MG63 (cell line): ENCODE data around the gene NYAP1. TPM values are rescaled to one million over a fixed set of nuclear protein-coding genes. Genes with fewer than 3 reads are reported as not detected.
"Not testable (repeated sequence)": the region's sequence is repeated elsewhere in the genome, so short reads cannot be mapped to it uniquely, and the experiment has no call there.

Source experiments
- DNase-seq: peaks from one replicate; pipeline ENCODE4 v3.0.0-alpha.2; 2020
- H3K27me3 ChIP-seq: fragments of 250-450 bp; sonication (Bioruptor Pico); 2 replicates; pipeline ENCODE4 v1.5.1; 2020; ENCODE audit warnings: mild to moderate bottlenecking, moderate library complexity
- H3K36me3 ChIP-seq: fragments of 250-450 bp; sonication (Bioruptor Pico); 2 replicates; pipeline ENCODE4 v1.5.1; 2020; ENCODE audit warnings: mild to moderate bottlenecking, moderate library complexity
- H3K4me3 ChIP-seq: fragments of 250-450 bp; sonication (Bioruptor Pico); 2 replicates; pipeline ENCODE4 v1.5.1; 2020; ENCODE audit warnings: mild to moderate bottlenecking, moderate library complexity
- H3K9me3 ChIP-seq: fragments of 250-450 bp; sonication (Bioruptor Pico); 2 replicates; pipeline ENCODE4 v1.5.1; 2020; ENCODE audit warnings: mild to moderate bottlenecking, moderate library complexity
- total RNA-seq: library from RNA; depleted of rRNA; stranded (reverse); fragments of >200 nt; shearing (Covaris generic); gene quantifications from 2 replicates; pipeline ENCODE4 v1.2.3, GENCODE V29; 2014; ENCODE audit warnings: low replicate concordance; rRNA removed

The NYAP1 gene
- total RNA-seq: not detected in 2 replicates

DNA sequence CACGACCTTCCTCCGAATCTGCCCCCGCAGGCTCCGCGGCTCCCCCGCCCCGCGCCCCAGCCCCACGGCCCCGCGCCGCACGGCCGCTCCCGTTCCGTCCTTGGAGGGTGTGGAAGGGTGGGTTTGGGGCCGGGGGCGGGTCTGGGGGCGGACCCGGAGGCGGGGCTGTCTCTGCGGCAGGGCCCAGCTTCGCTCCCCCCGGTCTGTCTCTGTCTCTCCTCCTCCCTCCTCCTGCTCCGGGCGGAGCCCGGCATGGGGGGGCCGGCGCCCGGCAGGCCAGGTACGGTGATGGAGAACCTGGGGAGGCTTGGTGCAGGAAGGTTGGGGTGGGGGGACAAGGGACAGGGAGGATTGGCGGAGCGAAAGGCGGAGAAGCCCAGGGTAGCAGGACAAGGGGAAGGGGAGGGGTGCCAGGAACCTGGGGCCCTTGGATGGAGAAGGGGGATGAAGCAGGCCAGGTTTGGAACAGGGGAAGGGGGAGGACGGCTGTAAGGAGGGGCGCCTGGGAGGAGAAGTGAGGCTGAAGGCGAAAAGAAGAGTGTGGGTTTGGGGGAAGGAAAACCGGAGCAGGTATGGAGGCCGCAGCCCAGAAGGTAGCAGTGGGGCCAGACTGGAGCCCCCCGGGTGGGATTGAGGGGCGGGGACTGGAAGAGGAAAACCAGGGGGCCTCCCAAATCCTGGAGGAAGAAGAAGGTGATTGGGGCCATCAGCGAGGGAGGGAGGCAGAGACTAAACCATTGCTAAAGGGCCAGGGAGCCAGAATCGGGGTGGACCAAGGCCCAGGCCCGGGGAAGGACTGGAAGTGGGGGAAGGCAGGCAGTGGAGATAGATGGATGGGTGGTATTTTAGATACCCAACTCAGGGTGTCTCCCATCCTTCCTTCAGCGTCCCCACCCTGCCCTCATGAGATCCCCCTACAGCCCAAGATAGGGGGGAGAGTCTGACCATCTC is at the start of gene NYAP1:
TSS of gene NYAP1 (plus strand) at position 206 of the 951 bp plus-strand sequence. CDS start 1,385 bp downstream, outside the sequence.
- peak; percentile 19 for DNase-seq
- H3K4me3 ChIP-seq: peak within 1 kb of the TSS; percentile 50
- no peaks in the 10 kb centered on the region for H3K27me3 ChIP-seq
- no peaks in the 10 kb centered on the region for H3K9me3 ChIP-seq
- no peaks in the 10 kb centered on the region for H3K36me3 ChIP-seq

DNA sequence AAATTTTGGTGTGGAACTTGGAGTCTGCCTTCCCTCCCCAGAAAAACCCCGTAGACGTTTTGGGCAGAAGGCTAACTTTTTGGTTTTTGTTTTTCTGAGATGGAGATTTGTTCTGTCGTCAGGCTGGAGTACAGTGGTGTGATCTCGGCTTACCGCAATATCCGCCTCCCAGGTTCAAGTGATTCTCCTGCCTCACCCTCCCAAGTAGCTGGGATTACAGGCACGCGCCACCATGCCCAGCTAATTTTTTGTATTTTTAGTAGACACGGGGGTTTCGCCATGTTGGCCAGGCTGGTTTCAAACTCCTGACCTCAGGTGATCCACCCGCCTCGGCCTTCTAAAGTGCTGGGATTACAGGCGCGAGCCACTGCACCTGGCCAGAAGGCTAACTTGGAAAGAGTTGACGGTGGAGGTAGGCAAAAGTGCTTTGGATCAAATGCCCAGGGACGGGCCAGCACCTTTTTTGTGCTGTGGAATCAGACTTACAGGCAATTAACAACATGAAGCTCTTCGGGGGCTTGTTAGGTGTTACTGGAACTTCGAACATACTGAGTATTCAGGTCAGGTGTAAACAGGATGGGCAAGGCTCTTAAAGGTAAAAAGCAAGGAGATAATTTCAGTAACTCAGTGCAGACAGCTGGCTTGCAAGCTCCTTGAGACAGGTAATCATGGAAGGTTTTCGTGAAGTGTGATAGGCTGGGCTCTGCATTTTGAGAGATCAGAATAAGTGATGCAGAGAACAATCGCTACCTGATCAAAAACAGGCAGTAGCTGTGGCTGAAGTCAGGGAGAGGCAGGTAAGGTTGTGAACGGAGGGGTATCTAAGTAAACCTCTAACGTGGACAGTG is 49.2 kb upstream of the NYAP1 start:
- Histone ChIP-seq H3K4me3 (peak overlapping the region; percentile 71), H3K27me3 (no peaks in the 10 kb centered on the region), H3K9me3 (no peaks in the 10 kb centered on the region), H3K36me3 (peaks cover 48% of the 10 kb centered on the region)
- DNase-seq: no peak

DNA sequence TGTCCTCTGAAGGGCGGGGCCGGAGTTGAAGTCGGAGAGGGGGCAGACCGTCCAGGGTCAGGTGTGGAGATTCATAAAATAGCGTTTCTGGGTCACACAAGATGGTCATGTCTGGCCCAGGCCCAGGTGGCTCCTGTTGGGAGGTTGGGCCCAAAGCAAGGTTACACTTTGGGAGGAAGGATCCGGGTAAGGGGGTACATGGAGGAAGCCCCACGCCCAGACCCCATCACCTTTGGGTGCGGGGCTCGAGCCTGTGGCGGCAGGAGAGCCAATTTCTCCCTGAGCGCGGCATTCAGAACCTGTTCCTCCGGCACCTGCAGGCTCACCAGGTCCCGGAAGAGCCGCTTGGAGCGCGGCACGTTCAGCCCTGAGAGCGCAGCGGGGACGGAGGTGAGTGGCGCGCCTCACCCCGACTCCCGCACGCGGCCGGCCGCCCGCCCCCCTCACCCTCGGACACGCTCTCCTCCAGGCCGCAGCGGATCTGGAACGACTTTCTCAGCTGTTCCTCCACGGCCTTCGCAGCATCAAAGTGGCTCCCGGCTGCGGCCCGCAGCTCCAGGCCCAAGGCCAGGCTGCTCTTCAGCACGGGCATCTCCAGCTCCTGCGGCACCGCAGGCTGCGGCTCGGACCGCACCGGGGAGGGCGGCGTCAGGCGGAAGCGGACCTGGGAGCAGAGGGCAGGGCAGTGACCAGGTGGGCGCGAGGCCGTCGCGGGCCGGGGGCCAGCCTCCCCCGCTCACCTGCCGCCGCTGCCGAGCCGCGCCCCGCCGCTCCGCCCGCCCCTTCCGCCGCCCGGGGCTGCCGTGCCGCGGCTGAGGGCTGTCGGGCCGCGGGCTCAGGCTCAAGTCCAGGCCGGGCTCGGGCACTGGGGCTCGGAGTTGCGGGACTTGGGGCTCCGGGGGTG is 48.1 kb upstream of the NYAP1 start:
- H3K4me3 ChIP-seq: peak overlapping the region; percentile 71
- peak; percentile 29 for DNase-seq
- no peaks in the 10 kb centered on the region for H3K9me3 ChIP-seq
- peaks cover 45% of the 10 kb centered on the region for H3K36me3 ChIP-seq
- no peaks in the 10 kb centered on the region for H3K27me3 ChIP-seq

DNA sequence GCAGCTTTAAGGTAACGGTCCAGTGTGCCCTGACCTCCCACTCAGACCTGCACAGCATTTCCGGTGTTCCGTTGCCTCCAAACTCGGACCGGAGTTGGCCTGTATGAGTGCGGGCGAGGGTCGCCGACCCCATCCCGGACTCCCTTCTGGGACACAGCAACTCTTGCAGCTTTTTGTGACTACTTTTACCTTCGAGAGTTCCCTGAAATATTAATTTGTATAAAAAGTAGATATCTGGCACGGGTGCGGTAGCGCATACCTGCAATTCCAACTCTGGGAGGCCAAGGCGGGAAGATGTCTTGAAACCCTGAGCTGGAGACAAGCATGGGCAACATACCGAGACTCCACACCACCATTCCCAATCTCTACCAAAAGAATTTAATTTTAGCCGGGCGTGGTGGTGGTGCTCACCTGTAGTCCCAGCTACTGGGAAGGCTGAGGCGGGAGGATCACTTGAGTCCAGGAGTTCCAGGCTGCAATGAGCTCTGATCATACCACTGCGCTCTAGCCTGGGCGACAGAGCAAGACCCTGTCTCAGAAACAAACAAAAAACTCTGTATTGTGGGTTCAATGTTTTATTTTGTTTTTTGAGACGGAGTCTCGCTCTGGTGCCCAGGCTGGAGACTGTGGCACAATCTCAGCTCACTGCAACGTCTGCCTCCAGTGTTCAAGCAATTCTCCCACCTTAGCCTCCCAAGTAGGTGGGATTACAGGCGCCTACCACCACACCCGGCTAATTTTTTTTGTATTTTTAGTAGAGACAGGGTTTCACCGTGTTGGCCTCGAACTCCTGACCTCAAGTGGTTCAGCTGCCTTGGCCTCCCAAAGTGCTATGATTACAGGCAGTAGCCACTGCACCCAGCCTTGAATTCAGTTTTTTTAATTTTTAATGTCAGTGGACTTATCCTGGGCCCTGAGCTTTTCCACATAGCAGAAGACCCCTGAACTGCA is 46.3 kb upstream of the NYAP1 start:
- DNase-seq: no peak
- Histone ChIP-seq H3K9me3 (no peaks in the 10 kb centered on the region), H3K36me3 (peaks cover 34% of the 10 kb centered on the region), H3K27me3 (no peaks in the 10 kb centered on the region), H3K4me3 (no peak overlapping the region)

DNA sequence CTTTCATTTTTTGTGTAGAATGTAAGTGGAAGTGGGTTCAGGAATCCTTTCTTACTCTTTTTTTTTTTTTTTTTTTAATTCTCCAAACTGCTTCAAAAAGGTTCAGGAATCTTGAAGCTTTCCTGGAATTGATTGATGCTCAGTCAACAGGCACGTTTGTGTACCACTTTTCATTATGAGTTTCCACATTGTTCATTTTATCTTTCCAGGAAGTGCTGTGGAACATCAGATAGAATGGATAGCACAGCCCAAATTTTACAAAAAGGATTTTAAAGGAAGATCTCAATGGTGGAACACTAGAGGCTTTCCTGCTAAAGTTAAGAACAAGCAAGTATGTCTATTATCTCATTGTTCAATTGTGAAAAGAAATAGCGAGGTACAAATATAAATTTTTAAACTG is 45.6 kb upstream of the NYAP1 start:
- Histone ChIP-seq H3K36me3 (peaks cover 26% of the 10 kb centered on the region), H3K27me3 (no peaks in the 10 kb centered on the region), H3K4me3 (no peak overlapping the region), H3K9me3 (no peaks in the 10 kb centered on the region)
- no peak for DNase-seq

DNA sequence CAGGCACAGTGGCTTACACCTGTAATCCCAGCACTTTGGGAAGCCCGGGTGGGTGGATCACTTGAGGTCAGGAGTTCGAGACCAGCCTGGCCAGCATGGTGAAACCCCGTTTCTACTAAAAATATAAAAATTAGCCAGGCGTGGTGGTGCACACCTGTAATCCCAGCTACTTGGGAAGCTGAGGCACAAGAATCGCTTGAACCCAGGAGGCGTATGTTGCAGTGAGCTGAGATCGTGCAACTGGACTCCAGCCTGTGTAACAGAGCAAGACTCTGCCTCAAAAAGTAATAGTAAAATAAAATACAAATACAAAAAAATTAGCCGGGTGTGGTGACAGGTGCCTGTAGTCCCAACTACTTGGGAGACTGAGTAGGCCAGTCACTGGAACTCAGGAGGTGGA is 45.0 kb upstream of the NYAP1 start:
- not testable (repeated sequence) for H3K4me3 ChIP-seq, DNase-seq, H3K9me3 ChIP-seq, H3K27me3 ChIP-seq
- H3K36me3 ChIP-seq: peaks cover 21% of the 10 kb centered on the region

DNA sequence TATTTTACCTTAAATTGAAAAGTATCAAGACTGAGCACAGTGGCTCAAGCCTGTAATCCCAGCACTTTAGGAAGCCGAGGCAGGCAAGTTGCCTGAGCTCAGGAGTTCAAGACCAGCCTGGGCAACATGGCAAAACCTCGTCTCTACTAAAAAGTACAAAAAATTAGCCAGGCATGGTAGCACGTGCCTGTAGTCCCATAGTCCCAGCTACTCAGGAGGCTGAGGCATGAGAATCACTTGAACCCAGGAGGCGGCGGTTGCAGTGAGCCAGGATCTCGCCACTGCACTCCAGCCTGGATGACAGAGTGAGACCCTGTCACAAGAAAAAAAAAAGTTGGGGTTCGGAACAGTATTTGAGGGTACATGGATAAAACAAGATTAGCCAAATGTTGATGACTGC is 44.5 kb upstream of the NYAP1 start:
- H3K36me3 ChIP-seq: peaks cover 16% of the 10 kb centered on the region
- H3K4me3 ChIP-seq, H3K27me3 ChIP-seq, DNase-seq, H3K9me3 ChIP-seq: not testable (repeated sequence)

DNA sequence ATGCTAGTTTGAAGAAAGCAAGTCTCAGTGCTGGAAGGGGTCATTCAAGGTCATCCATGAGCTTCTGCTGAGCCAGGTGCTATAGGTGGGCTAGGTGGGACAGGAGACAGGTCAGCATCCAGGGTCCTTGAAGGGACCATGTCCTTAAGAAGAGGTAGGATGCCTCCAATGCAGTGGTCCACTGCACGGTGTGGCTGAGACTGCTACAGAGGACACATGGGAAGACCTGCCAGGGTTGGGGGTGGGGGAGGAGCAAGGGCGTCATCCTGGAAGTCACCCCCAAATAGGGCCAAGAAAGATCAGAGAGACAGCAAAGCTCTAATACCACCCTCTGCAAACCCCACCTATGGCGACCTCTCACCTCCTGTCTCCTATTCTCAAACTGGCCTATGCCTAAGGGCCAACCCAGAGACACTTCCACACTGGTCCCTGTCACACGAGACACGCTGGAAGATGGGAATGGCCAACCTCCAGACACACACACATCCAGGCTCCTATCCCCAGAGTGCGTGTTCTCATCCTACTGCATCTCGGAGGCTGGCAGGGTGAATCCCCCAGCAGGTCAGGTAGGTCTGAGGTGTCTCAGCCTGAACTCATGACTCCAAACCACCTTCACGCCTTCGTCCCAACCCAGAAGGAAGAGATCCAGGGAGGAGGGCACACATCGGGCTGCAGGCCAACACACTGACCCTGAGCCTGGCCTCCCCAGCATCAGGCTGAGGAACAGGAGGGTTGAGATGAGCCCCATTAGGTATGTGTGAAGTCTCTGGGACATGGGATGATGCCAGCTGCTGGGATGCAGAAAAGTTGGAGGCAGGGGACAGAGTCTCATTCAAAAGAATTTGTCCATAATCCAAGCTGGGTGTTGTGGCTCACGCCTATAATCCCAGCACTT is 41.8 kb upstream of the NYAP1 start:
- Histone ChIP-seq H3K4me3 (no peak overlapping the region), H3K36me3 (no peaks in the 10 kb centered on the region), H3K27me3 (no peaks in the 10 kb centered on the region), H3K9me3 (no peaks in the 10 kb centered on the region)
- no peak for DNase-seq

DNA sequence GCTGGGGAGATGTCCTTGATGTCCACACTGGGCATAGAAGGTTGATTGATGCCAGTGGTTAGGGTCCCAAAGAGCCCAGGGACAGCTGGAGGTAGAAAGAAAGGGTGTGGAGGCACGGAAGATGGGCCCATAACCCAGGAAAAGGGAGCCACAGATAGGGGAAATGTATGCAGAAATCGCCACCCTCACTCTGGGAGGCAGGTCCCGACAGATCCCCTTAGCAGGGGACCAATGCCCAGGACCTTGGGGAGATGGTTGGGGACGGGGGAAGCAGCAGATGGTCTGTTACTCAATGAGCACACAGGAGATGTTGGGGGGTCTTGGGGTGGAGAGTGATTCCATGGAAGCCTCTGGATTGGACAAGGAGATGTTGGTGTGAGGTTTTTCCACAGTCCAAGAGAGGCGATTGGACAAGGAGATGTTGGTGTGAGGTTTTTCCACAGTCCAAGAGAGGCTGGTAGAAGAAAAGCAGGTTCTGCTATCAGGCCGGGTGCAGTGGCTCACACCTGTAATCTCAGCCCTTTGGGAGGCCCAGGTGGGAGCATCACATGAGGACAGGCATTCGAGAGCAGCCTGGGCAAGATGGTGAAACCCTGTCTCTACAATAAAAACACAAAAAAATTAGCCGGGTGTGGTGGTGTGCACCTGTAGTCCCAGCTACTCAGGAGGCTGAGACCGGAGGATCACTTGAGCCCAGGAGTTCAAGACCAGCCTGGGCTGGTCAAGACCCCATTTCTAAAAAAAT is 40.5 kb upstream of the NYAP1 start:
- Histone ChIP-seq H3K27me3 (no peaks in the 10 kb centered on the region), H3K4me3 (no peak overlapping the region), H3K9me3 (no peaks in the 10 kb centered on the region), H3K36me3 (no peaks in the 10 kb centered on the region)
- no peak for DNase-seq

DNA sequence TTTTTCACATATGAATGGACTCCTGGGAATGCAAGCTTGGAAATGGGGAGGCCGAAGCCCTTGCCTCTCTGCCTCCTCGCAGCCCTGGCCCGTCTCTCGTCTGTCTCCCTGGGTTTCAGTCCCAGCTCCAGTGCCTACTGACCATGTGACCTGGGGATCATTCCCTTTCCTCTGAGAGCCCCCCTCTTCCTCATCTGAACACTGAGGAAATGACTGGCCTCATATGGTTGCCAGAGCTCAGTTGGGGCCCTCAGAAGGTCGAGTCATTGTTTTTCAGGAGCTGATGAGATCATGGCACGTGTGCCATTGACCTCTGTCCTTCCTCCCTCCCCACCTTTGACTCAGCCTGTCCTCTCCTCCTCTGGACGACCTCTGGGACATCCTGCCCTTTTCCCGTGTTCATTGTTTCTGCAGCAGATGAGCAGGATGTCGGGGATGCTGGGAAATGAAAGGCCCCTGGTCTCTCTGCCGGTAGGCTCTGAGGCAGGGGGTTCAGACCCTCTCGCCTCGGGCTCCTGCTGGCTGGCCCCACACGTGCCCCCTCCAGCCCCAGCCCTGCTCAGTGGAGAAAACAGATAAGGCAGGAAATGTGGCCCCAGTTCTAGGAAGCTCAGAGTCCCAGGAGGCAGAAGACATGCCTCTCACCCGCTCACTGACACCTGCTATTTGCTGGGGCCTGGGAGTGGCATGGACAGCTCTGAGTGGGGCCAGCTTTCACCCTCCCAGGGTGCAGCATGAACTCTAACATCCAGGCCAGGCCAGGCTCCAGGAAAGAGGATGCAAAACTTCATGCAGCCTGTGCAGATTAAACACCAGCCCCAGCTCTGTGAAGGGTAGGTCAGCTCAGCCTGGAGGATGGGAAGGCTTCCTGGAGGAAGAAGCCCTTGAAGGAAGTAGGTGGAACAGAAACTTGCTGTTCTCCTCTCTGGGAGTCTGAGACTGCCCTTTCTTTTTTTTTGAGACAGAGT is 39.1 kb upstream of the NYAP1 start:
- DNase-seq: peak; percentile 86
- Histone ChIP-seq H3K27me3 (no peaks in the 10 kb centered on the region), H3K36me3 (no peaks in the 10 kb centered on the region), H3K4me3 (no peak overlapping the region), H3K9me3 (no peaks in the 10 kb centered on the region)

DNA sequence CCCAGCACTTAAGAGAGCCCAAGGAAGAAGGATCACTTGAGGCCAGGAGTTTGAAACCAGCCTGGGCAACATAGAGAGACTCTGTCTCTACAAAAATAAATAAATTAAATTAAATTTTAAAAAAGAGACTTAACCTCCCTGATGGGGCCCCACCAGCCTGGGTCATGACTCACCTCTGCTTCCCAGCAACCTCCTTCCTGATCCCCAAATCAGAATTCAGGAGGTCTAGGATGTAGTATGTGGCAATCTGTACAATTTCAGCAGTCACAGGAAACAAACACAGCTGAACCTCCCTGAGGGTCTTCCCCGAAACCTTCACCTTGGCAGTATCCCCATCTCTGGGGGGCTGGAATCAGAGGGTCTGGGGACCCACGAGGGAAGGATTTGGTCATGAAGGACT is 37.7 kb upstream of the NYAP1 start:
- DNase-seq: no peak
- no peaks in the 10 kb centered on the region for H3K36me3 ChIP-seq
- no peaks in the 10 kb centered on the region for H3K27me3 ChIP-seq
- H3K4me3 ChIP-seq: no peak overlapping the region
- no peaks in the 10 kb centered on the region for H3K9me3 ChIP-seq

DNA sequence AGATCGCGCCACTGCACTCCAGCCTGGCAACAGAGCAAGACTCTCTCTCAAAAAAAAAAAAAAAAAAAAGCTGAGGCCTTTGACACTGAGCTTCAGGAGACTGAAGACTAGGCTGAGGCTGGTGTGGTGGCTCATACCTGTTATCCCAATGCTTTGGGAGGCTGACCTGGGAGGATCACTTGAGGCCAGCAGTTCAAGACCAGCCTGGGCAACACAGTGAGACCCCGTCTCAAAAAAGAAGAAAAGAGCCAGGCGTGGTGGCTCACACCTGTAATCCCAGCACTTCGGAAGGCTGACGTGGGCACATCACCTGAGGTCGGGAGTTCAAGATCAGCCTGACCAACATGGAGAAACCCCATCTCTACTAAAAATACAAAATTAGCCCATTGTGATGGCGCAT is 36.4 kb upstream of the NYAP1 start:
- not testable (repeated sequence) for DNase-seq, H3K27me3 ChIP-seq, H3K9me3 ChIP-seq, H3K4me3 ChIP-seq, H3K36me3 ChIP-seq

DNA sequence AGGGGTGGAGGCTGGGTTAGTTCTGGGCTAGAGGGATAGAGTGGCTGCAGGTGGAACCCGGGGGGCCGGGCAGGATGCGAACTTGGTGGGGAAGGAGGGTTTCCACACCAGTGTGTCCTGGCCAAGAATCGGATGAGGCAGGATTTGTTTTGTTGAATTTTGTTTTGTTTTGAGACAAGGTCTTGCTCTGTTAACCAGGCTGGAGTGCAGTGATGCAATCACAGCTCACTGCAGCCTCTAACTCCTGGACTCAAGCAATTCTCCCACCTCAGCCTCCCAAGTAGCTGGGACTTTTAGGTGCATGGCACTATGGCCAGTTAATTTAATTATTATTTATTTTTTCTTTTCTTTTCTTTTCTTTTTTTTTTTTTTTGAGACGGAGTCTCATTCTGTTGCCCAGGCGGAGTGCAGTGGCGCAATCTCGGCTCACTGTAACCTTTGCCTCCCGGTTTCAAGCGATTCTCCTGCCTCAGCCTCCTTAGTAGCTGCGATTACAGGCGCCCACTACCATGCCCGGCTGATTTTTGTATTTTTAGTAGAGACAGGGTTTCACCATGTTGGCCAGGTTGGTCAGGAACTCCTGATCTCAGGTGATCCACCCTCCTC is 34.4 kb upstream of the NYAP1 start:
- no peaks in the 10 kb centered on the region for H3K36me3 ChIP-seq
- DNase-seq: no peak
- H3K27me3 ChIP-seq: no peaks in the 10 kb centered on the region
- no peaks in the 10 kb centered on the region for H3K9me3 ChIP-seq
- no peak overlapping the region for H3K4me3 ChIP-seq
